ENCODE data around the gene MBTD1.

DNA sequence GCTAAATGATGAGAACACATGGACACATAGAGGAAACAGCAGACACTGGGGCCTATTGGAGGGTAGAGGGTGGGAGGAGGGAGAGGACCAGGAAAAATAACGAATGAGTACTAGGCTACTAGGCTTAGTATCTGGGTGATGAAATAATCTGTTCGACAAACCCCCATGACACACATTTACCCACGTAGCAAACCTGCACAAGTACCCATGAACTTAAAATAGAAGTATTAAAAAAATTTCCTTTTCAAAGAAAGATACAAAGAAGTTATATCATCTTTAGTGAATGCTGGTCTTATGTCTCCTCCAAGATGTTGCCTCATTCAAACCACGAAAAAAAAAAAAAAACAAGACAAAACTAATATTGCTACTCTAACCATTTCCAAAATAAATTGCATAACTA, 31.7 kb downstream of the MBTD1 start:
- no peak for TF ChIP-seq EZH2 (IDR thresholded peaks at IDR 0.05; ENCODE audit: low read depth)
- TF ChIP-seq, protein P1, sequence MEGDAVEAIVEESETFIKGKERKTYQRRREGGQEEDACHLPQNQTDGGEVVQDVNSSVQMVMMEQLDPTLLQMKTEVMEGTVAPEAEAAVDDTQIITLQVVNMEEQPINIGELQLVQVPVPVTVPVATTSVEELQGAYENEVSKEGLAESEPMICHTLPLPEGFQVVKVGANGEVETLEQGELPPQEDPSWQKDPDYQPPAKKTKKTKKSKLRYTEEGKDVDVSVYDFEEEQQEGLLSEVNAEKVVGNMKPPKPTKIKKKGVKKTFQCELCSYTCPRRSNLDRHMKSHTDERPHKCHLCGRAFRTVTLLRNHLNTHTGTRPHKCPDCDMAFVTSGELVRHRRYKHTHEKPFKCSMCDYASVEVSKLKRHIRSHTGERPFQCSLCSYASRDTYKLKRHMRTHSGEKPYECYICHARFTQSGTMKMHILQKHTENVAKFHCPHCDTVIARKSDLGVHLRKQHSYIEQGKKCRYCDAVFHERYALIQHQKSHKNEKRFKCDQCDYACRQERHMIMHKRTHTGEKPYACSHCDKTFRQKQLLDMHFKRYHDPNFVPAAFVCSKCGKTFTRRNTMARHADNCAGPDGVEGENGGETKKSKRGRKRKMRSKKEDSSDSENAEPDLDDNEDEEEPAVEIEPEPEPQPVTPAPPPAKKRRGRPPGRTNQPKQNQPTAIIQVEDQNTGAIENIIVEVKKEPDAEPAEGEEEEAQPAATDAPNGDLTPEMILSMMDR (conservative IDR thresholded peaks at IDR 0.05), result no peak
